K562 (cell line): ENCODE data around the gene C1QA. TPM values are rescaled to one million over a fixed set of nuclear protein-coding genes. Genes with fewer than 3 reads are reported as not detected.

Source experiments
- ATAC-seq: fragments of 200-7000 bp; cut with Tn5 transposase; 3 replicates; pipeline ENCODE4 v1.9.1; 2020; ENCODE audit warnings: moderate library complexity
- BruUV-seq: library from RNA; stranded (reverse); fragments of 400-500 nt; replicated peaks from 2 replicates; lab custom pipeline; 2021; lab: Mats Ljungman, UMichigan
- CTCF ChIA-PET: fragments of 300-600 bp; formaldehyde crosslinking; extraction: SDS; loops from one replicate; lab custom pipeline; 2021; ENCODE audit warnings: low intra/inter-chr PET ratio; lab: Yijun Ruan, JAX
- POLR2A ChIA-PET: fragments of 300-600, 350-650 bp; sonication (Branson Sonifier 250); formaldehyde crosslinking; extraction: SDS; loops from one replicate; lab custom pipeline; 2021; ENCODE audit warnings: antibody characterized with exemption, inconsistent platforms; lab: Yijun Ruan, JAX
- DNase-seq, 4 experiments: peaks; one replicate each; pipeline versions ENCODE4 v3.0.0 to v3.0.0-alpha.2; 2011 to 2018; ENCODE audit warnings: low spot score in 3 of 4, mixed read lengths in 3 of 4; ENCODE audit errors: extremely low read depth in 1 of 4
- FAIRE-seq: peaks from 2 replicates; lab custom pipeline; 2011; peaks lifted over from hg19 to GRCh38; lab: Jason Lieb, UNC
- H2AFZ ChIP-seq: 2 replicates; pipeline ENCODE4 v1.6.0; 2011; ENCODE audit warnings: low read depth, low read length, control low read depth, inconsistent platforms
- H3K27ac ChIP-seq: fragments of 200-600 bp; 3 replicates; pipeline ENCODE4 v1.8.0; 2011; ENCODE audit warnings: low read depth, mild to moderate bottlenecking, control low read depth, inconsistent platforms, low read length, moderate library complexity, mixed read lengths; ENCODE audit errors: extremely low read depth
- H3K27me3 ChIP-seq, 2 experiments: fragments of 300-600 bp in 1 of 2; 2 replicates in 1 of 2; 3 replicates in 1 of 2; pipeline versions ENCODE4 v1.6.0 to v1.8.0; 2011; ENCODE audit warnings: inconsistent platforms in 2 of 2, low read length in 2 of 2, mild to moderate bottlenecking in 1 of 2, mixed read lengths in 1 of 2, moderate library complexity in 1 of 2; ENCODE audit not compliant: control insufficient read depth in 2 of 2, insufficient read depth in 2 of 2
- H3K36me3 ChIP-seq: fragments of 300-600 bp; 3 replicates; pipeline ENCODE4 v1.8.0; 2011; ENCODE audit warnings: mild to moderate bottlenecking, low read length, inconsistent platforms; ENCODE audit not compliant: control insufficient read depth, insufficient read depth
- H3K4me1 ChIP-seq, 2 experiments: fragments of 200-600 bp in 1 of 2; replicated peaks in 1 of 2; 2 replicates in 1 of 2; 3 replicates in 1 of 2; pipeline versions ENCODE4 v1.5.1 to v1.8.0; 2011; ENCODE audit warnings: inconsistent platforms in 2 of 2, low read length in 2 of 2, mild to moderate bottlenecking in 1 of 2, mixed read lengths in 1 of 2, moderate library complexity in 1 of 2; ENCODE audit not compliant: control insufficient read depth in 2 of 2, insufficient read depth in 2 of 2
- H3K4me2 ChIP-seq: 2 replicates; pipeline ENCODE4 v1.6.1; 2011; ENCODE audit warnings: low read length, control low read depth, inconsistent platforms, mixed read lengths; ENCODE audit not compliant: insufficient read depth
- H3K4me3 ChIP-seq: fragments of 200-600 bp; sonication (generic), shearing (Covaris generic); 2 replicates; pipeline ENCODE4 v1.5.1; 2016; ENCODE audit warnings: control low read depth, inconsistent platforms
- H3K79me2 ChIP-seq: fragments of 200-600 bp; 3 replicates; pipeline ENCODE4 v1.8.0; 2011; ENCODE audit warnings: low read length, inconsistent platforms; ENCODE audit not compliant: control insufficient read depth, insufficient read depth
- H3K9ac ChIP-seq, 2 experiments: 2 replicates each; pipeline versions ENCODE4 v1.6.0 to v1.6.1; 2011; ENCODE audit warnings: low read depth in 2 of 2, low read length in 2 of 2, control low read depth in 1 of 2, inconsistent platforms in 1 of 2, mild to moderate bottlenecking in 1 of 2, mixed read lengths in 1 of 2; ENCODE audit not compliant: insufficient read depth in 1 of 2
- H3K9me1 ChIP-seq: one replicate; pipeline ENCODE4 v1.6.0; 2011; ENCODE audit warnings: inconsistent platforms, mild to moderate bottlenecking, low read length, moderate library complexity; ENCODE audit not compliant: control insufficient read depth, insufficient read depth
- H3K9me3 ChIP-seq: replicated peaks from 2 replicates; pipeline ENCODE4 v1.5.1; 2011; ENCODE audit warnings: low read depth, low read length, inconsistent platforms; ENCODE audit not compliant: control insufficient read depth, insufficient read depth
- H4K20me1 ChIP-seq: replicated peaks from 2 replicates; pipeline ENCODE4 v1.6.1; 2011; ENCODE audit warnings: low read length, inconsistent platforms, mixed read lengths; ENCODE audit not compliant: control insufficient read depth, insufficient read depth
- ATF4 ChIP-seq: fragments of 450-650 bp; formaldehyde crosslinking; IDR thresholded peaks from 2 replicates; pipeline ENCODE4 v1.4.0; 2022; ENCODE audit warnings: mild to moderate bottlenecking, moderate library complexity
- COPS2 ChIP-seq: fragments of 450-650 bp; conservative IDR thresholded peaks from 2 replicates; pipeline ENCODE4 v1.6.1; 2016; ENCODE audit warnings: mild to moderate bottlenecking, moderate library complexity
- E2F8 ChIP-seq: fragments of 450-650 bp; IDR thresholded peaks from 2 replicates; pipeline ENCODE4 v1.7.1; 2018; ENCODE audit warnings: mild to moderate bottlenecking, low read depth; ENCODE audit not compliant: partially characterized antibody
- FIP1L1 ChIP-seq: fragments of 200-400 bp; formaldehyde crosslinking; IDR thresholded peaks from 2 replicates; pipeline ENCODE4 v1.6.1; 2018; ENCODE audit warnings: mild to moderate bottlenecking, low read depth, low read length; ENCODE audit not compliant: poor library complexity, severe bottlenecking
- HLTF ChIP-seq: fragments of 450-650 bp; IDR thresholded peaks from 2 replicates; pipeline ENCODE4 v1.6.1; 2016
- ILK ChIP-seq: fragments of 450-650 bp; IDR thresholded peaks from 2 replicates; pipeline ENCODE4 v1.6.1; 2016; ENCODE audit warnings: missing genetic modification characterization, low read depth, mild to moderate bottlenecking, missing compliant biosample characterization, moderate library complexity, borderline replicate concordance
- NFE2L1 ChIP-seq: fragments of 450-650 bp; IDR thresholded peaks from 2 replicates; pipeline ENCODE4 v1.6.1; 2016; ENCODE audit warnings: missing genetic modification characterization, low read depth, mild to moderate bottlenecking, missing compliant biosample characterization, moderate library complexity, borderline replicate concordance
- RAD21 ChIP-seq, 2 experiments: fragments of 250-450 bp in 1 of 2; fragments of 450-650 bp in 1 of 2; sonication (Bioruptor Pico) in 1 of 2; formaldehyde crosslinking in 1 of 2; IDR thresholded peaks in 1 of 2; conservative IDR thresholded peaks in 1 of 2; 2 replicates each; pipeline versions ENCODE4 v1.4.0 to v1.8.0; 2020 to 2022; ENCODE audit warnings: mild to moderate bottlenecking in 2 of 2, moderate library complexity in 1 of 2
- SAFB ChIP-seq: fragments of 200-400 bp; formaldehyde crosslinking; IDR thresholded peaks from 2 replicates; pipeline ENCODE4 v1.6.1; 2017; ENCODE audit warnings: low read depth, low read length, borderline replicate concordance
- SMARCC2 ChIP-seq: fragments of 450-650 bp; IDR thresholded peaks from 2 replicates; pipeline ENCODE4 v1.6.1; 2017; ENCODE audit warnings: antibody characterized with exemption, moderate library complexity, mild to moderate bottlenecking, low read depth
- SNRNP70 ChIP-seq: fragments of 200-400 bp; formaldehyde crosslinking; optimal IDR thresholded peaks from 2 replicates; pipeline ENCODE3; 2017; ENCODE audit warnings: low read depth, low read length
- TCFL5 ChIP-seq: fragments of 250-450 bp; sonication (Bioruptor Pico); conservative IDR thresholded peaks from 2 replicates; pipeline ENCODE4 v1.6.1; 2021; ENCODE audit warnings: mild to moderate bottlenecking, moderate library complexity, matching md5 sums
- ZBTB5 ChIP-seq: fragments of 450-650 bp; IDR thresholded peaks from 2 replicates; pipeline ENCODE4 v1.6.1; 2017; ENCODE audit warnings: antibody characterized with exemption
- ZNF57 ChIP-seq: fragments of 450-650 bp; formaldehyde crosslinking; IDR thresholded peaks from 2 replicates; pipeline ENCODE4 v1.4.0; 2020; ENCODE audit warnings: mild to moderate bottlenecking, moderate library complexity
- ZNF699 ChIP-seq: fragments of 250-450 bp; sonication (Bioruptor Pico); IDR thresholded peaks from 2 replicates; pipeline ENCODE4 v1.8.0; 2021; ENCODE audit warnings: mild to moderate bottlenecking, moderate library complexity; ENCODE audit not compliant: insufficient replicate concordance
- WGBS: fragments of 100-300 bp; shearing (Covaris generic); methylation state at CpG from one replicate; pipeline ENCODE4 v1.1.6; 2016; ENCODE audit warnings: low coverage, mixed read lengths; ENCODE audit not compliant: insufficient coverage; ENCODE audit errors: missing lambda C conversion rate; 5-methylcytosine and 5-hydroxymethylcytosine counted together
- in situ Hi-C: fragments of 300-500 bp; cut with MboI; formaldehyde crosslinking; loops from 4 replicates; pipeline ENCODE4 v1.15.0; 2018; ENCODE audit warnings: inconsistent platforms, mixed read lengths
- intact Hi-C: fragments of 100-400 bp; cut with micrococcal nuclease; formaldehyde crosslinking; loops from 2 replicates; pipeline ENCODE4 v1.14.2; 2022
- polyA plus RNA-seq, 8 experiments: library from polyadenylated mRNA; depleted of rRNA in 4 of 8; stranded (reverse) in 5 of 8; unstranded in 3 of 8; fragments of >200 nt; fragmentation: Nextera tagmentation in 2 of 8; fragmentation: Illumina TruSeq in 1 of 8; extraction: Ambion mirVana in 2 of 8; extraction: Trizol in 1 of 8; gene quantifications; 2 replicates each; pipeline versions ENCODE4 v1.2.1 to v1.2.3, GENCODE V29; 2011 to 2014; ENCODE audit warnings: inconsistent platforms in 1 of 8, missing spikeins in 1 of 8
- total RNA-seq, 7 experiments: library from RNA; depleted of rRNA in 6 of 7; stranded (reverse); fragments of >200 nt in 6 of 7; fragmentation: Illumina TruSeq in 2 of 7; extraction: Trizol in 2 of 7; gene quantifications; 2 replicates each; pipeline versions ENCODE4 v1.2.1 to v1.2.3, GENCODE V29; 2011 to 2021; ENCODE audit warnings: low replicate concordance in 1 of 7

Gene C1QA
- total and polyA plus RNA-seq, 9 of the 15 experiments (the other 6 are each of a cell fraction or from before 2014, with no cell fraction given) = 0.71 TPM; not detected in 8

- peak; percentile 48 to 79 for TF ChIP-seq RAD21 (CRISPR knock-in tag; conservative IDR thresholded peaks at IDR 0.05 in 1 of 2, IDR thresholded peaks at IDR 0.05 in 1 of 2)
- TF ChIP-seq ZNF57 = no peak
- no peak for TF ChIP-seq SAFB
- no peak for TF ChIP-seq COPS2
- no peak for TF ChIP-seq TCFL5 (CRISPR knock-in tag)
- no peak for TF ChIP-seq SNRNP70
- no peak for TF ChIP-seq FIP1L1
- TF ChIP-seq, all 486 proteins: peak for 5
Measured at GRCh38 chr1:22665752-22666151, 29.3 kb downstream of the C1QA start (continued).

DNA sequence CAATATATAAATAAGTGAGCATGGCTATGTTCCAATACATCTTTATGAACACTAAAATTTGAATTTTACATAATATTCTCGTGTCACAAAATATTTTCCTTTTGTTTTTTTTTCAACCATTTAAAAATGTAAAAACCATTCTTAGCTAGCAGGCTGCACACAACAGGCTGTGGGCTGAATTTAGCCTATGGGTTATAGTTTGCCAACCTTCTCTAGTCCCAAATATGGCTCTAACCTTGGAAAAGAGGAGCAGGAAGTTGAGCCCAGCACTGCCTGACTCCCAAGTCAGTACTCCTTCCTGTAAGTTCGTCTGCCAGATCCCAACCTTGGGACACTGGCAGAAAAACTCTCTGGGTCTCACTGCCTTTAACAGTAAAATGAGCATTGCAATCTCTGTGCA is 30.0 kb downstream of the C1QA start:
- FAIRE-seq = peak; percentile 51
- CTCF ChIA-PET = interaction anchor here (1.6 kb wide), 1 partner anchor 264 kb away, joined by 9 read pairs; no protein-coding TSS in a partner anchor
- intact Hi-C loops = no loop called here
- no peak for TF ChIP-seq NFE2L1 (tag)
- TF ChIP-seq SMARCC2 = no peak
- TF ChIP-seq ZNF699 (CRISPR knock-in tag) = no peak
- TF ChIP-seq E2F8 = no peak
- TF ChIP-seq ATF4 = no peak
- no peak for TF ChIP-seq ZBTB5
- no peak for TF ChIP-seq ILK (tag)
- no peak for TF ChIP-seq HLTF

More for the DNA sequence above, 30.0 kb downstream of the C1QA start:
- no peaks in the 10 kb centered on the region for H3K36me3 ChIP-seq
- H3K9ac ChIP-seq = no peak overlapping the region
- no peak for ATAC-seq
- no peak overlapping the region for H3K4me3 ChIP-seq
- POLR2A ChIA-PET = no interaction called here
- no peak overlapping the region for H3K4me2 ChIP-seq
- in situ Hi-C loops = no loop called here
- BruUV-seq = no TSS peak
- no peak overlapping the region for H2AFZ ChIP-seq
- 0% methylated on average over 2 of the region's 2 CpGs for WGBS
- H3K27ac ChIP-seq = no peak overlapping the region
- no peaks in the 10 kb centered on the region for H3K9me3 ChIP-seq
- H3K9me1 ChIP-seq = no peaks in the 10 kb centered on the region
- peaks cover 0 to 4% of the 10 kb centered on the region in 2 experiments; a peak in 1 of 5 replicates for H3K4me1 ChIP-seq
- no peaks in the 10 kb centered on the region; the same call in 1 of the 2 replicates for H4K20me1 ChIP-seq
- peaks cover 5 to 53% of the 10 kb centered on the region in 2 experiments; a peak in 3 of 5 replicates for H3K27me3 ChIP-seq
- DNase-seq = no peak
- H3K79me2 ChIP-seq = no peaks in the 10 kb centered on the region
